ENCODE data around the gene AGO4. TPM values are rescaled to one million over a fixed set of nuclear protein-coding genes. Genes with fewer than 3 reads are reported as not detected.
A peak's percentile ranks its signal among the peaks of the same experiment; 100 is the strongest.
"Not testable (repeated sequence)": the region's sequence is repeated elsewhere in the genome, so short reads cannot be mapped to it uniquely, and the experiment has no call there.

AGO4 gene
- total and polyA plus RNA-seq, 2 donors from 2014 or later = 3.3 to 12.2 TPM

DNA sequence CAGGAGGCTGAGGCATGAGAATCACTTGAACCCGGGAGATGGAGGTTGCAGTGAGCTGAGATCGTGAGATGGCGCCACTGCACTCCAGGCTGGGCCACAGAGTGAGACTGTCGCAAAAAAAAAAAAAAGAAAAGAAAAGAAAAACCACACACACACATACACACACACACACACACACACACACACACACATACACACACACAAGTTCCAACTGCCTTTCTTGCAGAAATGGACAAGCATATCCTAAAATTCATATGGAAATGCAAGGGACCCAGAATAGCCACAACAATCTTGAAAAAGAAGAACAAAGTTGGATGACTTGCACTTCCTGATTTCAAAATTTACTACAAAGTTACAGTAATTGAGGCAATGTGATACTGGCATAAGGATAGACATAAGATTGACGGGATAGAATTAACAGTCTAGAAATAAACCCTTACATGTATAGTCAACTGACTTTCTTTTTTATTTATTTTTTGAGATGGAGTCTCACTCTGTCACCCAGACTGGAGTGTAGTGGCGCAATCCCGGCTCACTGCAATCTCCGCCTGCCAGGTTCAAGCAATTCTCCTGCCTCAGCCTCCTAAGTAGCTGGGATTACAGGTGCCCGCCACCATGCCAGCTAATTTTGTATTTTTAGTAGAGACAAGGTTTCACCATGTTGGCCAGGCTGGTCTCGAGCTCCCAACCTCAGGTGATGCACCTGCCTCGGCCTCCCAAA lies 7.5 kb upstream of the AGO4 start:
- intact Hi-C loops (cut with DNase I); H3K27ac ChIP-seq (ENCODE audit: low read depth in 2 of 2, low read length in 2 of 2); H3K4me1 ChIP-seq (ENCODE audit: control insufficient read depth in 2 of 3, insufficient read depth in 2 of 3, low read depth in 1 of 3, low read length in 3 of 3); FAIRE-seq; DNase-seq; H3K4me3 ChIP-seq (ENCODE audit: low read length in 3 of 3); H3K27me3 ChIP-seq (ENCODE audit: control insufficient read depth, insufficient read depth, low read length); H3K9me3 ChIP-seq (ENCODE audit: control insufficient read depth in 2 of 3, insufficient read depth in 1 of 3, low read length in 3 of 3); H3K36me3 ChIP-seq (ENCODE audit: control insufficient read depth in 2 of 3, insufficient read depth in 3 of 3, low read length in 3 of 3); H3K9ac ChIP-seq (ENCODE audit: low read length in 3 of 3): not testable (repeated sequence)

- no peak for TF ChIP-seq CTCF (IDR thresholded peaks at IDR 0.05; ENCODE audit: borderline replicate concordance, extremely low read depth, insufficient read depth)
- FAIRE-seq (no peak), DNase-seq (peak; percentile 25 to 81 (median 60))
- Histone ChIP-seq H3K4me1 (ENCODE audit: control insufficient read depth in 2 of 3, insufficient read depth in 2 of 3, low read depth in 1 of 3, low read length in 3 of 3) (peaks cover 0 to 12% (median 0%) of the 10 kb centered on the region in 3 donors), H3K27me3 (ENCODE audit: control insufficient read depth, insufficient read depth, low read length) (no peaks in the 10 kb centered on the region), H3K36me3 (ENCODE audit: control insufficient read depth in 2 of 3, insufficient read depth in 3 of 3, low read length in 3 of 3) (no peaks in the 10 kb centered on the region), H3K9me3 (ENCODE audit: control insufficient read depth in 2 of 3, insufficient read depth in 1 of 3, low read length in 3 of 3) (no peaks in the 10 kb centered on the region), H3K9ac (ENCODE audit: low read length in 3 of 3) (peak overlapping the region; percentile 30 to 84 (median 46)), H3K27ac (ENCODE audit: low read depth in 2 of 2, low read length in 2 of 2) (peak overlapping the region in 1 of 2 donors; percentile 32), H3K4me3 (ENCODE audit: low read length in 3 of 3) (peak overlapping the region; percentile 72 to 85 (median 79))
- intact Hi-C loops (cut with DNase I) = no loop called here
Measured at GRCh38 chr1:35808450-35809113, 766 bp downstream of the AGO4 start.

GRCh38 chr1:35809114-35810095 lies 1.6 kb downstream of the AGO4 start:
- H3K27ac ChIP-seq (ENCODE audit: low read depth in 2 of 2, low read length in 2 of 2) = peak overlapping the region in 1 of 2 donors; percentile 32
- intact Hi-C loops (cut with DNase I) = no loop called here
- no peaks in the 10 kb centered on the region for H3K9me3 ChIP-seq (ENCODE audit: control insufficient read depth in 2 of 3, insufficient read depth in 1 of 3, low read length in 3 of 3)
- no peak for FAIRE-seq
- H3K4me3 ChIP-seq (ENCODE audit: low read length in 3 of 3) = peak overlapping the region; percentile 72 to 85 (median 79)
- no peaks in the 10 kb centered on the region for H3K27me3 ChIP-seq (ENCODE audit: control insufficient read depth, insufficient read depth, low read length)
- no peak for DNase-seq
- no peaks in the 10 kb centered on the region for H3K36me3 ChIP-seq (ENCODE audit: control insufficient read depth in 2 of 3, insufficient read depth in 3 of 3, low read length in 3 of 3)
- H3K4me1 ChIP-seq (ENCODE audit: control insufficient read depth in 2 of 3, insufficient read depth in 2 of 3, low read depth in 1 of 3, low read length in 3 of 3) = peaks cover 0 to 12% (median 0%) of the 10 kb centered on the region in 3 donors
- no peak for TF ChIP-seq CTCF (IDR thresholded peaks at IDR 0.05; ENCODE audit: borderline replicate concordance, extremely low read depth, insufficient read depth)
- peak overlapping the region in 2 of 3 donors; percentile 46 to 84 for H3K9ac ChIP-seq (ENCODE audit: low read length in 3 of 3)

All from kidney (tissue), 14 donors.